ENCODE results near the gene TBX2. TPM values are rescaled to one million over a fixed set of nuclear protein-coding genes. Genes with fewer than 3 reads are reported as not detected.
A peak's percentile ranks its signal among the peaks of the same experiment; 100 is the strongest.

Gene TBX2
- polyA plus RNA-seq, 1 donor (not counting 4 experiments of a cell fraction or from before 2014, with no cell fraction given), result not detected

GRCh38 chr17:61392679-61393078, 7.0 kb upstream of the TBX2 start:
- H3K36me3 ChIP-seq (ENCODE audit: control insufficient read depth in 2 of 2, extremely low read depth in 1 of 2, insufficient read depth in 2 of 2, low read length in 2 of 2), result no peaks in the 10 kb centered on the region
- DNase-seq (ENCODE audit: low read depth, low spot score) (no peak), FAIRE-seq (no peak)
- H3K4me3 ChIP-seq (ENCODE audit: control insufficient read depth in 2 of 3, extremely low read depth in 1 of 3, insufficient read depth in 2 of 3, low read depth in 1 of 3, low read length in 3 of 3), result no peak overlapping the region
- H3K4me1 ChIP-seq (ENCODE audit: control insufficient read depth, extremely low read depth, insufficient read depth, low read length), result no peaks in the 10 kb centered on the region
- no peak overlapping the region for H3K4me2 ChIP-seq (ENCODE audit: control insufficient read depth, extremely low read depth, insufficient read depth, low read depth, low read length)
- no peak overlapping the region for H2AFZ ChIP-seq (ENCODE audit: control insufficient read depth, low read length)
- H3K27ac ChIP-seq (ENCODE audit: control insufficient read depth, insufficient read depth, low read length), result no peak overlapping the region
- no peaks in the 10 kb centered on the region for H3K9me1 ChIP-seq (ENCODE audit: control insufficient read depth, extremely low read depth, insufficient read depth, low read length)
- H3K27me3 ChIP-seq (ENCODE audit: control insufficient read depth, extremely low read depth, insufficient read depth, low read length), result peaks cover 49% of the 10 kb centered on the region
- TF ChIP-seq EZH2 (IDR thresholded peaks at IDR 0.05; ENCODE audit: low read length), result no peak
- TF ChIP-seq, protein P1, sequence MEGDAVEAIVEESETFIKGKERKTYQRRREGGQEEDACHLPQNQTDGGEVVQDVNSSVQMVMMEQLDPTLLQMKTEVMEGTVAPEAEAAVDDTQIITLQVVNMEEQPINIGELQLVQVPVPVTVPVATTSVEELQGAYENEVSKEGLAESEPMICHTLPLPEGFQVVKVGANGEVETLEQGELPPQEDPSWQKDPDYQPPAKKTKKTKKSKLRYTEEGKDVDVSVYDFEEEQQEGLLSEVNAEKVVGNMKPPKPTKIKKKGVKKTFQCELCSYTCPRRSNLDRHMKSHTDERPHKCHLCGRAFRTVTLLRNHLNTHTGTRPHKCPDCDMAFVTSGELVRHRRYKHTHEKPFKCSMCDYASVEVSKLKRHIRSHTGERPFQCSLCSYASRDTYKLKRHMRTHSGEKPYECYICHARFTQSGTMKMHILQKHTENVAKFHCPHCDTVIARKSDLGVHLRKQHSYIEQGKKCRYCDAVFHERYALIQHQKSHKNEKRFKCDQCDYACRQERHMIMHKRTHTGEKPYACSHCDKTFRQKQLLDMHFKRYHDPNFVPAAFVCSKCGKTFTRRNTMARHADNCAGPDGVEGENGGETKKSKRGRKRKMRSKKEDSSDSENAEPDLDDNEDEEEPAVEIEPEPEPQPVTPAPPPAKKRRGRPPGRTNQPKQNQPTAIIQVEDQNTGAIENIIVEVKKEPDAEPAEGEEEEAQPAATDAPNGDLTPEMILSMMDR (optimal IDR thresholded peaks at IDR 0.05 in 1 of 3, IDR thresholded peaks at IDR 0.05 in 1 of 3, conservative IDR thresholded peaks at IDR 0.05 in 1 of 3; ENCODE audit: extremely low read depth in 1 of 3, insufficient read depth in 2 of 3, low read length in 3 of 3), result no peak
- H3K79me2 ChIP-seq (ENCODE audit: control insufficient read depth, insufficient read depth, low read length), result no peaks in the 10 kb centered on the region
- dilution Hi-C loops (cut with MboI; ENCODE audit: extremely low pct_ligation_motif_present, low sequenced_read_pairs), result no loop called here
- no peak overlapping the region for H3K9ac ChIP-seq (ENCODE audit: control insufficient read depth, extremely low read depth, insufficient read depth, low read length)
- H4K20me1 ChIP-seq (ENCODE audit: control insufficient read depth, extremely low read depth, insufficient read depth, low read length), result no peaks in the 10 kb centered on the region
- no peaks in the 10 kb centered on the region for H3K9me3 ChIP-seq (ENCODE audit: control insufficient read depth, low read depth, low read length)

DNA sequence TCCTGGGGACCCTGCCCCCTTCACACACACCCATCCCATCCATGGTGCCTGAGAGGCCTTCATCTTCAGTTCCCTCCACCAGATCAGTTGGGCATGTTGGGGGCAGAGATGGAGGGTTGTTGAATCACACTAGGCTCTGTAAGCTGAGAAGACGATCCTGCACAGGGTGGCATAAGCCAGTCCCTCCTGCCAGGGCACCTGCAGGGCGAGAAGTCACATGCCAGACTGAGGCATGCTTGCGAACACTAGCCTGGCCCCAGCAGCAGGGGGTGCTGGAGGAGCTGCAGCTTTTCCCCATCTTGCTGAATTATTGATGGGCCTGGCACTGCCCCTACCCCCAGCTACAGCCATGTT, 6.1 kb upstream of the TBX2 start:
- Histone ChIP-seq H3K27me3 (ENCODE audit: control insufficient read depth, extremely low read depth, insufficient read depth, low read length) (peaks cover 57% of the 10 kb centered on the region), H3K4me2 (ENCODE audit: control insufficient read depth, extremely low read depth, insufficient read depth, low read depth, low read length) (no peak overlapping the region), H3K9me3 (ENCODE audit: control insufficient read depth, low read depth, low read length) (no peaks in the 10 kb centered on the region), H3K79me2 (ENCODE audit: control insufficient read depth, insufficient read depth, low read length) (no peaks in the 10 kb centered on the region), H3K4me3 (ENCODE audit: control insufficient read depth in 2 of 3, extremely low read depth in 1 of 3, insufficient read depth in 2 of 3, low read depth in 1 of 3, low read length in 3 of 3) (no peak overlapping the region), H3K9me1 (ENCODE audit: control insufficient read depth, extremely low read depth, insufficient read depth, low read length) (no peaks in the 10 kb centered on the region), H4K20me1 (ENCODE audit: control insufficient read depth, extremely low read depth, insufficient read depth, low read length) (no peaks in the 10 kb centered on the region), H3K36me3 (ENCODE audit: control insufficient read depth in 2 of 2, extremely low read depth in 1 of 2, insufficient read depth in 2 of 2, low read length in 2 of 2) (no peaks in the 10 kb centered on the region), H3K27ac (ENCODE audit: control insufficient read depth, insufficient read depth, low read length) (no peak overlapping the region), H2AFZ (ENCODE audit: control insufficient read depth, low read length) (no peak overlapping the region), H3K9ac (ENCODE audit: control insufficient read depth, extremely low read depth, insufficient read depth, low read length) (no peak overlapping the region), H3K4me1 (ENCODE audit: control insufficient read depth, extremely low read depth, insufficient read depth, low read length) (no peaks in the 10 kb centered on the region)
- DNase-seq (ENCODE audit: low read depth, low spot score) (no peak), FAIRE-seq (no peak)
- dilution Hi-C loops (cut with MboI; ENCODE audit: extremely low pct_ligation_motif_present, low sequenced_read_pairs), result no loop called here
- no peak for TF ChIP-seq EZH2 (IDR thresholded peaks at IDR 0.05; ENCODE audit: low read length)
- TF ChIP-seq, protein P1 (optimal IDR thresholded peaks at IDR 0.05 in 1 of 3, IDR thresholded peaks at IDR 0.05 in 1 of 3, conservative IDR thresholded peaks at IDR 0.05 in 1 of 3; ENCODE audit: extremely low read depth in 1 of 3, insufficient read depth in 2 of 3, low read length in 3 of 3), result peak; percentile 55 to 67 (median 61)

Measured in keratinocyte (primary cell).